ENCODE measurements around the gene PCAT6.
A peak's percentile ranks its signal among the peaks of the same experiment; 100 is the strongest.

PCAT6 gene

GRCh38 chr1:202852163-202852904, 41.6 kb downstream of the PCAT6 start:
- DNase-seq = peak; percentile 92

- no peak for DNase-seq
Measured at GRCh38 chr1:202854787-202855186, 44.0 kb downstream of the PCAT6 start.

- no peak for DNase-seq
Measured at GRCh38 chr1:202856014-202856413, 45.3 kb downstream of the PCAT6 start.

GRCh38 chr1:202857136-202857610, 46.4 kb downstream of the PCAT6 start:
- no peak for DNase-seq

GRCh38 chr1:202858331-202858730, 47.6 kb downstream of the PCAT6 start:
- DNase-seq = peak; percentile 61

GRCh38 chr1:202858789-202859414, 48.1 kb downstream of the PCAT6 start:
- peak; percentile 76 for DNase-seq

GRCh38 chr1:202860744-202861419, 50.1 kb downstream of the PCAT6 start:
- peak; percentile 54 for DNase-seq
